ENCODE data around the gene FILIP1.
A peak's percentile ranks its signal among the peaks of the same experiment; 100 is the strongest.

The FILIP1 gene

DNA sequence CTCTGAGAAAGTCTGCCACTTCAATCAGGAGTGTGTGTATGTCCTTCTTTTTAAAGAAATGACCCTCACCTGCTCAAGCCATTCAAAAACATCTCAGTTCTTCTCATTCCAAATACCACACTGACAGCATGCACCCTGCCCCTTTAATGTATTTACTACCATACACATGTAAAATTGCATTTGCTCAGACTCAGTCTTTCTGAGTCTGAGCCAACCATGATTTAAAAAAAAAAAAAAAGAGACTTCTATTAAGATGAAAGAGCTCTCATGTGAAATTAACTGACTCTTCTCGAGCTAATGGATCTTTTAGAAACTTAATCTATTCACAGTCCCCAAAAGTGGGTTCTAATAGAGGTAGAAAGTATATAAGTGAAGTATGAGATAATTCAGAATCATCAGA, 1.4 kb upstream of the FILIP1 start:
- no peak for DNase-seq (ENCODE audit: low spot score)

DNA sequence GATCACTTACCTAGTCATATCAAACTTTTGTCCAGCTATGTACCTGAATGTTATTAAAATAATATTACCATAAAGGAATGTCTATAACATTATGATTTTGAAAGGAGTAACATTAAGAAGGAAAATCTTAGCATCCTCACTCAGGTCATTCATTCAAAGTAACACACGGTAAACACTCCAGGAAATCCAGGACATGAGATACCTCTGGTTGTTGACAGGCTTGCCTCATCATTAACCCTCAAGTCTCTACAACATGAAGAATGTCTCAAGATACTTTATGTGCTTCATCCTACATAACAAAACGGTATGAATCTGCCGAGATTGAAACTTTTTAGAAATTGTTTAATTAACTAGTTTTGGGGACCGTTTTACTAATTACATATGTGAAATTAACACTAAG, 690 bp upstream of the FILIP1 start:
- DNase-seq (ENCODE audit: low spot score): no peak

GRCh38 chr6:75492386-75493153, 1.0 kb downstream of the FILIP1 start:
- DNase-seq (ENCODE audit: low spot score): no peak

GRCh38 chr6:75491291-75491690, 2.3 kb downstream of the FILIP1 start:
- DNase-seq (ENCODE audit: low spot score): no peak

GRCh38 chr6:75490706-75491105, 2.9 kb downstream of the FILIP1 start:
- DNase-seq (ENCODE audit: low spot score): no peak

- DNase-seq (ENCODE audit: low spot score): peak; percentile 4
Observed at GRCh38 chr6:75489025-75489424, 4.6 kb downstream of the FILIP1 start.

GRCh38 chr6:75488033-75488432, 5.6 kb downstream of the FILIP1 start:
- no peak for DNase-seq (ENCODE audit: low spot score)

GRCh38 chr6:75486850-75487518, 6.6 kb downstream of the FILIP1 start:
- no peak for DNase-seq (ENCODE audit: low spot score)

GRCh38 chr6:75484535-75484934, 9.1 kb downstream of the FILIP1 start:
- no peak for DNase-seq (ENCODE audit: low spot score)

GRCh38 chr6:75483136-75483952, 10.3 kb downstream of the FILIP1 start:
- no peak for DNase-seq (ENCODE audit: low spot score)

- no peak for DNase-seq (ENCODE audit: low spot score)
Observed at GRCh38 chr6:75481936-75482593, 11.5 kb downstream of the FILIP1 start.

- no peak for DNase-seq (ENCODE audit: low spot score)
Observed at GRCh38 chr6:75481394-75481793, 12.2 kb downstream of the FILIP1 start.

- DNase-seq (ENCODE audit: low spot score): no peak
Observed at GRCh38 chr6:75480425-75480824, 13.2 kb downstream of the FILIP1 start.

- DNase-seq (ENCODE audit: low spot score): no peak
Observed at GRCh38 chr6:75479712-75480111, 13.9 kb downstream of the FILIP1 start.

- no peak for DNase-seq (ENCODE audit: low spot score)
Observed at GRCh38 chr6:75478929-75479328, 14.7 kb downstream of the FILIP1 start.

- DNase-seq (ENCODE audit: low spot score): no peak
Observed at GRCh38 chr6:75472885-75473284, 20.7 kb downstream of the FILIP1 start.

- no peak for DNase-seq (ENCODE audit: low spot score)
Observed at GRCh38 chr6:75467966-75468365, 25.6 kb downstream of the FILIP1 start.

DNA sequence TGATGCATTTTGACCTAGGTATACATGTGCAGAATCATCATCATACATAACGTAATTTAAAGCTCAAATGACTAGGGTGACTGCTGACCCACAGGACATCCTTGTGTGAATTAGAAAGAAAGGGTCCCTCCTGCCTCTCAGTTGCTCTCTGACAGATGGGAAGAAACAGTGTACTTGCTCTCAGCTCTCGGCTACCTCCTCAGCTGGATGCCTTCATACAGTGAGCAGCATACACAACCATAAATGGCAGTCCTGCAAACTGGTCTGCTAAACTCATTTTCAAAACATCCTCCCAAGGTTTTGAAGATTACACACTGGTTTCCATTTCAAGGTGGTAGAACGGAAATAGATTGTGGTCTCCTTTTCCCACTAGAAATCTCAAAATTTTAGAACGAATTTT, 26.3 kb downstream of the FILIP1 start:
- DNase-seq (ENCODE audit: low spot score): no peak

DNA sequence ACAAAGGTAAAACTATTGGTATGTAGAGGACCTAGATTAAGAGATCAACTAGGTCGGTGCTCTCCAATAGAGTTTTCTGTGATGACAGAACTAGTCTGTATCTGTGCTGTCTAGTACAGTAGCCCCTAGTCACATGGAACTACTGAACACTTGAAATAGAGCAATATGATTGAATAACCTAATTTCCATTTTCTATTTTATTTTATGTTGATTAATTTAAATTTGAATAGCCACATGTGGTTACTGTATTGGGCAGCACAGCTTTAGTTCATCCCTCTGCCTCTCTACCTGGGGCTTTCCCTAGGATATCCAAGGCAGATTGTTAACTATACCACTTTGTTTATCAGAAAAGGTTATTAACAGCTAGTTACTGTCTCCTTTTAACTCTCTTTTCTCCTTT, 27.0 kb downstream of the FILIP1 start:
- DNase-seq (ENCODE audit: low spot score): no peak

GRCh38 chr6:75463908-75464307, 29.7 kb downstream of the FILIP1 start:
- DNase-seq (ENCODE audit: low spot score): no peak

DNA sequence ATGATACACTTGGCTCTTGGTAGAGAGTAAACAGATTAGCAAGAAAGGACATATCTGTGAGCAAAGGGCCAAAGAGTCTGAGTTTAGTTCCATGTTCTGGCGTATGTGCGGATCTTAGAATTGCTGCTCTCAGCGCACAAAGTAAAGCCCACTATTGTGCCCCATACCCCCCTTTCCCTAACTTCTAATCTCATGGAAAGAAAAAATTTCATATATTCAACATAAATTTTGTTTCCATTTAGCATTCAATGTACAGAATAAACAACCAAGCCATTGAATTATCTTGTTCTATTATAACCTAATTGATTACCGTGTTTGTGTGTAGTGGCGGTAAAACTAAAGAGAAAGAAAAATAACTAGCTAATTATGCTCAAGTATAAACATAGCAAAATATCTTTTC, 30.5 kb downstream of the FILIP1 start:
- no peak for DNase-seq (ENCODE audit: low spot score)

DNA sequence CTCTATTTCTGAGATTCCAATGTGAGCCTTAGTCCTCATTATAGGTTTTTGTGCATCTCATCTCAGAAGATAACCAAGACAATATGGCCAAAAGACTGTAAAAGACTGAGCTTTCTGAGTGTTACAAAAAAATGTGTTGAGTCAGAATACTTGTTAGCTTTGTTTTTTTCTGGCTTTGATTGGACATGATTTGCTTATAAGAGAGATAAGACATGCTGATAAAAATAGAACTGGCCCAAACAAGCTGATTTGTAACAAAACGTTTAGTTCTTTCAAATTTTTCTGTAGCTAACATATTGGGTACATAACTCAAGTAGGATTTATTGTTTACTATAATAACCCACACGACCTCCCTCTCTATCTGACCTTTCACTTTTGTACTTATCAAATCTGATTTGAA, 32.9 kb downstream of the FILIP1 start:
- no peak for DNase-seq (ENCODE audit: low spot score)

Measured in HuH-7 (cell line).